SKM-1 (cell line): ENCODE data around the gene C1GALT1.
"Not testable (repeated sequence)": the region's sequence is repeated elsewhere in the genome, so short reads cannot be mapped to it uniquely, and the experiment has no call there.

Experiments used
- DNase-seq: peaks from one replicate; lab custom pipeline; 2025; ENCODE audit not compliant: unreplicated experiment; lab: John Stamatoyannopoulos, UW

C1GALT1 gene

GRCh38 chr7:7166318-7166717 is 16.0 kb upstream of the C1GALT1 start:
- DNase-seq, result no peak

DNA sequence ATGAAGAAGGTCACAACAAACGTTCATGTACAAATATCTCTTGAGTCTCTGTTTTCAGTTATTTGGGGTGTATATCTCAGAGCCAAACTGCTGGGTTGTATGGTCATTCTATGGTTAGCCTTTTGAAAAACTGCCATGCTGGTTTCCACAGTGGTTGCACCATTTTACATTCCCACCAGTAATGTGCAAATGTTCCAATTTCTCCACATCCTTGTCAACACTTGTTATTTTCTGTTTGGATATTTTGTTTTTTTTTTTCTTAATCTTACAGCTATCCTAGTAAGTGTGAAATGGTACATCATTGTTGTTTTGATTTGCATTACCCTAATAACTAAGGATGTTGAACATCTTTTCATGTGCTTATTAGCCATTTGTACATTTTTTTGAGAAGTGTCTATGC is 13.0 kb upstream of the C1GALT1 start:
- no peak for DNase-seq

DNA sequence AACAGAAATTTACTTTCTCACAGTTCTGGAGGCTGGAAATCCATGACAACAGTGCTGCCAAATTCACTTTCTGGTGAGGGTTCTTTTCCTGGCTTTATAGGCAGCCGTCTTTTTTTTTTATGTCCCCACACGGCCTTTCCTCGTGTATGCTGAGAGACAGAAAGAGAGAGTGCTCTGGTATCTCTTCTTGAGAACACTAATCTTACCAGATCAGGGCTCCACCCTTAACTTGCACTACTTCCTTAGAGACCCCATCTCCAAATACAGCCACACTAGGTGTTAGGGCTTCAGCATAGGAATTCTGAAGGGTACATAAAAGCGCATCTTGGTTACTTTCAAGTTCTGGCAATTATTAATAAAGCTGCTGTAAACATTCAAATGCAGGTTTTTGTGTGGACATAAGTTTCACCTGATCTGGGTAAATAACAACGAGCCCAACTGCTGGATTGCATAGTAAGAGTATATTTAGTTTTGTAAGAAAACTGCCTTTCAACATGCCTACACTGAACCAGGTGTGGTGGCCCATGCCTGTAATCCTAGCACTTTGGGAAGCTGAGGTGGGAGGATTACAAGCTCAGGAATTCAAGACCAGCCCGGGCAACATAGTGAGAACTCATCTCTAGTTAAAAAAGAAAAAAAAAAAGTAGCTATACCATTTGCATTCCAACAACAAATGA is 8.2 kb upstream of the C1GALT1 start:
- DNase-seq, result no peak

- DNase-seq, result no peak
Observed at GRCh38 chr7:7175075-7175695, 7.2 kb upstream of the C1GALT1 start.

DNA sequence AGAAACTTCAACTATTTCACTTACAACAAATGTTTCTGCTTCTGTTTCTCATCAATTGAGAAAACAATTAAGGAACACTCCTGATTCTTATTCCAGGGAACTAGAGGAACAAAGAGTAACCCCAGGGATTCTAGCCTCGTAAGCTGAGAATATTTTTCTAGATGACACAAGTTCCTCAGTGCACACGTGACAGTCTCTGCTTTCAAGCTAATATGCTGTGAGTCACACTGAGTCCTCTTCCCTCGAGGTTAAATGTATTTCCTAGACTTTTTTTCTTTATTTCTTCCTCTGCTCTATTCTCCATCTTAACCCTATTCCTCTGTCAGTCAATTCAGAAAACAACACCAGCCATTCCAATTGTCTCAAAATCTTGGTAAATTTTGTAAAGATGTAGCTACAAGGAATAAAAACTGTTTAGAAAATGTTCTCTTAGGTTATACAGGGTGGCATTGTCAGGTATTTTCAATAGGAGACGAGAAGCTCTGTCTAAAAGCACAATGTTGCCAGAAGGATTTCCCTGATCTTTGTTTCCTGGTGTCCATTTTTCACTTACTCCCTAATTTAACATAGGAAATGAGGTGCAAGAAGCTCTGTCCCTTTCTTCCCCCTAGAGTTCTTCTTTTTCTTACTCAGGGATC is 5.8 kb upstream of the C1GALT1 start:
- peak; percentile 64 for DNase-seq

DNA sequence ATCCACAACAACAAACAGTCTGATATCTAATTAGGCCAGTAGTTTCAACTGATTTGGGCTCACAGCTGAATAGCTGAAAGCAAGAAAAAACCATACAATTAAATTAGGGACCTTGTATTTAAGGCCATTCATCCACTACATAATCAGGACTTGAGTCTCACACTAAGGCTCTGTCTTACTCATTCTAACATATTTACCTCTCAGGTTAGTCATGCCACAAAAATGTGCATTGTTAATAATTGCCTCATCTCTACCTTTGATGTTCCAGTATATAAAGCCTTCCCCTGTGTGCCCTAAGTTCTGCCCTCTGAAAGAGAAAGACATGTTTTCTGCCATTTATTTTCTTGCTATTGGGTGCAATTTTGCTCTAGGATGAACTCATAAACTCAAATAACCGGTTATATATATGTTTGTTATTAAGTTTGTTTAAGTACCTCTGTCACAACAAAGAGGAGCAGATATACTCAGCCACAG is 5.3 kb upstream of the C1GALT1 start:
- DNase-seq, result no peak

GRCh38 chr7:7178081-7178480 is 4.3 kb upstream of the C1GALT1 start:
- no peak for DNase-seq

DNA sequence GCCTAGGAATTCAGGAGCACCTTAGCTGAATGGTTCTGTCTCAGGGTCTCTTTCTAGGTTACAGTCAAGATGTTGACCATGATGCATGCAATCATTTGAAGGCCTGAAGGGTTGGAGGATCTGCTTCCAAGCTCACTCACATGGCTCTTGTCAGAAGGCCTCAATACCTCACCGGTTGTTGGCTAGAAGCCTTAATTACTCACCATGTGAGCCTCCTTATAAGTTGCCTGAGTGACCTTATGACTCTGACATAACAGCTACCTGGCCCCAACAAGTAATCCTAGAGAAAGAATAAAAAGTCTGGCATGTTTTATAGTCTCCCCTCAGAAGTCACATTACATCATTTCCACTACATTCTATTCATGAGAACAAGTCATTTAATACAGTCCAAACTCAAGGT is 3.4 kb upstream of the C1GALT1 start:
- no peak for DNase-seq

- DNase-seq, result no peak
Observed at GRCh38 chr7:7180725-7181449, 1.5 kb upstream of the C1GALT1 start.

DNA sequence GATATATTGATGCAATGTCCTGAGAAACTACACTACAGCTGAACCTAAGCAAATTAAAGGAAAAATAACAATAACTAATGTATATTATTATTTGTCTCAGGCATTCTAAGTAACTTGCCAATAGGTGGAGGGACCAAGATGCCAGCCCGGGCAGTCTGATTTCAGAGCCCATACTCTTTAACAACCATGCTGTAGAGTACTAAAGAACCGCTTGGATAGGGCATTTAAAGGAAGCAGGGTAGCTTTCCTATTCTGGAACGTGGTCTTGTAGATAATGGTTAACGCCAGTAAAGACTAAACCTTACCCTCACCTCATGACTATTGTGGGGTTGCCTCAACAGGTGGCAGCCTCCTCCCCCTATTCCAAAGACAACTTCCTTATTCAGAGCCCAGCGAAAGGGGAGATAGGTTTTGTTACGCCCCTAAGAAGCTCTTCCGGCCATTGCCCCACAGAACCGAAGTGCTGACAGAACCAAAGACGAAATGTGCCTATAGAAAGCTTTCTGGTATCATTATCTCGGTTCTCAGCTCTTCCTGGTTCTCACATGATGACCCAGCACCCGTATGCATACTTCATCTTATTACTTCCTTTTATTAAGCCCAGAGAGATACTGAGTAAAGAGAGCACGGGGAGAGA is 707 bp upstream of the C1GALT1 start:
- DNase-seq, result peak; percentile 79

DNA sequence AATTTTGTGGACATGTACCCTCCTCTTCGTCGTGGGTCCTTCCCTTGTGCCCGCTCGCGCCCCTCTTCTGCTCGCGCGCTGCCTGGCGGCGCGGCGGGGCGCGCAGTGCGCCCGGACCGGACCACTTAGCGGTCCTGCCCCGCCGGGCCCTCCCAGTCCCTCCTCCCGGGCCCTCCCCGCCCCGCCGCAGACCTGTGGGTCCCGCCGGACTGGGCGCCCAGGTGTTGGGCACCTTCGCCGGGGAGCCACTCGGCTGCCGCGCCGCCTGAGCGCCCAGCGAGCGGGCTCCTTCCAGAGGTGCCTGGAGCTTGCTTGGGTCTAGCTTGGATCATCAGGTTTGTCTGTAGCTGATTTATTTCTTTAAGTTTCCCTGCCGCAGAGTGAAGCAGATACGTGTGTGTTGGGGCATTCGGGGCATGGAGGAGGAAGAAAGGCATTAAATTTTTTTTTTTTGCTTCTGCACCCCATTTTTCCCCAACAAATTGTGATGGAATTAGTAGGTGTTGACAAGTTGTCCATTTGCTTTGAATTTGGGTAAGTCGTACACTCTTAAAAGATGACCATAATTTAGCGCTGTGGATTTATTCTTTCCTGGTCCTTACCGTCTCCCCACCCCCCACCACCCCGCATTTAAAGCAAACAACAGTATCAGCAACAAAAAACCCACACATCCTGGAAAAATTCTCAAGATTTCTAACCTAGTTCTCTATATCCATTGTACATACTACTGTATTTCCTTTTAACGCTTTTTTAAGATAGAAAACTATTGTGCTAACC is 905 bp downstream of the C1GALT1 start:
- no peak for DNase-seq

GRCh38 chr7:7183838-7184463 is 1.6 kb downstream of the C1GALT1 start:
- no peak for DNase-seq

- DNase-seq, result no peak
Observed at GRCh38 chr7:7185371-7185989, 3.1 kb downstream of the C1GALT1 start.

DNA sequence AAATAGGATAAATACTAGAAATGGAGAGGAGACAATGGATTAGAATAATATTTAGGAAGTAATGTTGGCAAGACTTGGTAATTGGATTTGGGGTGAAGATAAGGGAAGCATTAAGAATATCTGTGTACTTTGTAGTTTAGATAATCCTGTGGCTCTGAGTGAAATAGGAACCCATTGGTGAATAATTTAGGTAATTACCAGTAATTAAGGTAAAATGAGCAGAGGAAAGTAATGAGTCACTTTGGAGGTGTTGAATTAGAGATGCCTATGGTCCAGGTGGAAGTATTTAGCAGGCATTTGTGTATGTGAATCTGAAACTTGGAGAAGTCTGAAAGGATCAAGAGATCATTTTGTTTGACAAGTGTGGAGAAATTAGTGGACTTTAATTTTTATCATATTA is 5.7 kb downstream of the C1GALT1 start:
- DNase-seq, result no peak

DNA sequence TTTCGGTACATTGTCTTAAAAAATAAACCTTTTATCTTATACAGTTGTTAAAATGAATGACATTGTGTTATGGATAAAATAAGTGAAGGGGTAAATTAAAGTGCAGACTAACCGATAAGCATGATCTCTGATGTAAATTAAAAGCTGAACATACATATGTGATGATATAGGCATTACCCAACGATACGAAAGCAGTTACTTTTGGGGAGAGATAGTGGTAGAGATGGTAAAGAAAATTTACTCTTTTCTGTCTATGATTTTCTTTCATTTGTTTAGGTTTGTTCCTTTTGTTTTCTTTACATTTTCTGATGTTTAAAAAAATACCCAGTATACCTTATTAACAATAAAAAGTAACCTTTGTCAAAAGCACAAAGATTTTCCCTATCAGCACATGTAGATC is 6.4 kb downstream of the C1GALT1 start:
- no peak for DNase-seq

DNA sequence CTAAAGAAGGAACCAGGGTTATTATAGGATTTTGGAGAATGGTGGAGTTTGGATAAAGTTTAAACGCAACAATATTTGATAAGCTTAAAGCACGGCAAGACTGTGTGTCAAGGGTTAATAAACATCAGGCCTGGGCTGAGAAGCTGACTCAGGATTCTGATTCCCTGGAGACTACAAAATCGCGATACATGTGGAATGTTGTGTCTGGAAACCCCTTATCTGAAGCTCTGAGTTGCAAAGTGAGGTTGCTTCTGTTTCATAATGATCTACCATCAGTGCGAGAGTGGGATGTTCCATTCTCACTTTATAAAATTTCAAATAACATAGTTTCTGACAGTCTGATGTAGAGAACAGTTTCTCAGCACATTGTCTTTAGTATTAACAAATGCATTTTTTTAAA is 7.8 kb downstream of the C1GALT1 start:
- DNase-seq, result no peak

DNA sequence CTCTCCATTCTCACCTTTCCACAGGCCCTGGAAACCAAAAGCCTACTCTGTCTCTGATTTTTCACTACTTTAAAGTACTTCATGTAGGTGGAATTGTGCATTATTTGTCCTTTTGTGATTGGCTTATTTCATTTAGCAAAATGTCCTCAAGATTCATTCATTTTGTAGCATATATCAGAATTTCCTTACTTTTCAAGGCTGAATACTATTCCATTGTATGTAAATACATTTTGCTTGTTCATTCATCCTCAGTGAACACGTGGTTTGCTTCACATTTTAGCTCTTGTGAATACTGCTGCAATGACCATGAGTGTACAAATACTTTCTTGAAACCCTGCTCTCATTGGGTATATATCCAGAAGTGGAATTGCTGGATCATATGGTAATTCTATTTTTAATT is 8.8 kb downstream of the C1GALT1 start:
- DNase-seq, result no peak

DNA sequence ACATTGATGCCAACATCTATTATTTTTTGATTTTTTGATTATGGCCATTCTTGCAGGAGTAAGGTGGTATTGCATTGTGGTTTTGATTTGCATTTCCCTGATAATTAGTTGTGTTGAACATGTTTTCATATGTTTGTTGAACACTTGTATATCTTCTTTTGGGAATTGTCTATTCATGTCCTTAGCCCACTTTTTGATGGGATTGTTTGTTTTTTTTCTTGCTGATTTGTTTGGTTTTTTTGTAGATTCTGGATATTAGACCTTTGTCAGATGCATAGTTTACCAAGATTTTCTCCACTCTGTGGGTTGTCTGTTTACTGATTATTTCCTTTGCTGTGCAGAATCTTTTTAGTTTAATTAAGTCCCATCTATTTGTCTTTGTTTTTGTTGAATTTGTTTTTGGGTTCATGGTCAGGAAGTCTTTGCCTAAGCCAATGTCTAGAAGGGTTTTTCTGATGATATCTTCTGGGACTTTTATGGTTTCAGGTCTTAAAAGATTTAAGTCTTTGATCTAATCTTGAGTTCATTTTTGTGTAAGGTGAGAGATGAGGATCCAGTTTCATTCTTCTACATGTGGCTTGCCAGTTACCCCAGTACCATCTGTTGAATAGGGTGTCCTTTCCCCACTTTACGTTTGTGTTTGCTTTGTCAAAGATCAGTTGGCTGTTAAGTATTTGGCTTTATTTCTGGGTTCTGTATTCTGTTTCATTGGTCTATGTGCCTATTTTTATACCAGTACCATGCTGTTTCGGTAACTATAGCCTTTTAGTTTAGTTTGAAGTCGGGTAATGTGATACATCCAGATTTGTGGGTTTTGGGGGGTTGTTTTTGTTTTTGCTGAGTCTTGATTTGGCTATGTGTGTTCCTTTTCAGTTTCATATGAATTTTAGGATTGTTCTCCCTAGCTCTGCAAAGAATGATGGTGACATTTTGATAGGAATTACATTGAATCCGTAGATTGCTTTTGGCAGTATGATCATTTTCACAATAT is 10.7 kb downstream of the C1GALT1 start:
- not testable (repeated sequence) for DNase-seq
